WERI-Rb-1 (cell line): ENCODE data around the gene NCKIPSD.

Source experiments
- DNase-seq: peaks from one replicate; pipeline ENCODE4 v3.0.0-alpha.2; 2020
- H3K27ac ChIP-seq: fragments of 250-450 bp; sonication (Bioruptor Pico); 2 replicates; pipeline ENCODE4 v1.5.1; 2020; ENCODE audit warnings: mild to moderate bottlenecking, moderate library complexity
- H3K27me3 ChIP-seq: fragments of 250-450 bp; sonication (Bioruptor Pico); 2 replicates; pipeline ENCODE4 v1.5.1; 2021; ENCODE audit warnings: mild to moderate bottlenecking, low read depth, moderate library complexity; ENCODE audit not compliant: insufficient read depth, severe bottlenecking
- H3K36me3 ChIP-seq: fragments of 250-450 bp; sonication (Bioruptor Pico); 2 replicates; pipeline ENCODE4 v1.5.1; 2020; ENCODE audit warnings: mild to moderate bottlenecking, moderate library complexity
- H3K4me3 ChIP-seq: 2 replicates; pipeline ENCODE4 v1.5.1; 2011; ENCODE audit warnings: low read depth, mild to moderate bottlenecking, control low read depth, low read length
- H3K9me3 ChIP-seq: fragments of 250-450 bp; sonication (Bioruptor Pico); 2 replicates; pipeline ENCODE4 v1.5.1; 2021; ENCODE audit warnings: mild to moderate bottlenecking, moderate library complexity; ENCODE audit not compliant: severe bottlenecking
- TF ChIP-seq, protein P1 (sequence below): IDR thresholded peaks from 2 replicates; pipeline ENCODE4 v1.5.1; 2011; ENCODE audit warnings: low read depth, mild to moderate bottlenecking, control low read depth, inconsistent platforms, low read length

Gene NCKIPSD

DNA sequence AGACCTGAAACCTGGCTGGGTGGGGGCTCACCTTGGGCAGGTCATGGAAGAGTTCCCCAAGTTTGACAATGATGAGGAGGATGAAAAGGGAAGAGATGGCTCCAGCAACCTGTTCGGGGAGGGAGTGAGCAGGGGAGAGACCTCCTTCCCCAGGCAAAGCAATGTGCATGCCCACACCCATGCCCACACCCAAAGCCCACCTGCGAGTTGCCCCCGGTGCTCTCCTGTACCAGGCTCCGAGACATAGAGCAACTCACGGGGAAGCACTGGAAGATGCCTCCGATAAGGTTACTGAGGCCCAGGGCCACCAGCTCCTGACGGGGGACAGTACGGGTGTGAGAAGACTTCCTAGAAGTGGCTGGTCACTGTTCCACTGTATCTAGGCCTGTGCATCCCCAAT, 55.3 kb downstream of the NCKIPSD start:
- TF ChIP-seq, protein P1, sequence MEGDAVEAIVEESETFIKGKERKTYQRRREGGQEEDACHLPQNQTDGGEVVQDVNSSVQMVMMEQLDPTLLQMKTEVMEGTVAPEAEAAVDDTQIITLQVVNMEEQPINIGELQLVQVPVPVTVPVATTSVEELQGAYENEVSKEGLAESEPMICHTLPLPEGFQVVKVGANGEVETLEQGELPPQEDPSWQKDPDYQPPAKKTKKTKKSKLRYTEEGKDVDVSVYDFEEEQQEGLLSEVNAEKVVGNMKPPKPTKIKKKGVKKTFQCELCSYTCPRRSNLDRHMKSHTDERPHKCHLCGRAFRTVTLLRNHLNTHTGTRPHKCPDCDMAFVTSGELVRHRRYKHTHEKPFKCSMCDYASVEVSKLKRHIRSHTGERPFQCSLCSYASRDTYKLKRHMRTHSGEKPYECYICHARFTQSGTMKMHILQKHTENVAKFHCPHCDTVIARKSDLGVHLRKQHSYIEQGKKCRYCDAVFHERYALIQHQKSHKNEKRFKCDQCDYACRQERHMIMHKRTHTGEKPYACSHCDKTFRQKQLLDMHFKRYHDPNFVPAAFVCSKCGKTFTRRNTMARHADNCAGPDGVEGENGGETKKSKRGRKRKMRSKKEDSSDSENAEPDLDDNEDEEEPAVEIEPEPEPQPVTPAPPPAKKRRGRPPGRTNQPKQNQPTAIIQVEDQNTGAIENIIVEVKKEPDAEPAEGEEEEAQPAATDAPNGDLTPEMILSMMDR = no peak
- Histone ChIP-seq H3K36me3 (peaks cover 30% of the 10 kb centered on the region), H3K9me3 (no peaks in the 10 kb centered on the region), H3K4me3 (no peak overlapping the region), H3K27ac (no peak overlapping the region), H3K27me3 (no peaks in the 10 kb centered on the region)
- no peak for DNase-seq

DNA sequence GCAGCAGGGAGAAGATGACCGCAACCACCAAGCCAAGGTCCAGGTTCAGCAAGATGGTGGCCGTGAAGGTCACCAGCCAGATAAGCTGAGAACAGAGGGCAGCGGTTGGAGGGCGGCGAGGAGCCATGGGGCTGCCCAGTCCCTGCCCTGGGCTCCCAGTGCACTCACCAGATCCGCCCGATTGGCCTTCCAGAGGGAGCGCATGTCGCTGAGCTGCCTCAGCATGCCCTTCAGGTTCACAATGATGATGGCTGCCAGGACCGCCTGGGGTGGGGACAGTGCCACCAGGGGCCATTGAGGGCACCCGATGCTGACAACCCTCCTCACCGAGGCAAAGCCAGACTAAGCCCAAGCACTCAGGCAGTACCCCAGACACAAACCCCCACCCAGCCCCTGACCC, 55.8 kb downstream of the NCKIPSD start:
- no peak overlapping the region for H3K4me3 ChIP-seq
- TF ChIP-seq, protein P1 = no peak
- DNase-seq = no peak
- H3K9me3 ChIP-seq = no peaks in the 10 kb centered on the region
- peaks cover 35% of the 10 kb centered on the region for H3K36me3 ChIP-seq
- H3K27ac ChIP-seq = no peak overlapping the region
- H3K27me3 ChIP-seq = no peaks in the 10 kb centered on the region

DNA sequence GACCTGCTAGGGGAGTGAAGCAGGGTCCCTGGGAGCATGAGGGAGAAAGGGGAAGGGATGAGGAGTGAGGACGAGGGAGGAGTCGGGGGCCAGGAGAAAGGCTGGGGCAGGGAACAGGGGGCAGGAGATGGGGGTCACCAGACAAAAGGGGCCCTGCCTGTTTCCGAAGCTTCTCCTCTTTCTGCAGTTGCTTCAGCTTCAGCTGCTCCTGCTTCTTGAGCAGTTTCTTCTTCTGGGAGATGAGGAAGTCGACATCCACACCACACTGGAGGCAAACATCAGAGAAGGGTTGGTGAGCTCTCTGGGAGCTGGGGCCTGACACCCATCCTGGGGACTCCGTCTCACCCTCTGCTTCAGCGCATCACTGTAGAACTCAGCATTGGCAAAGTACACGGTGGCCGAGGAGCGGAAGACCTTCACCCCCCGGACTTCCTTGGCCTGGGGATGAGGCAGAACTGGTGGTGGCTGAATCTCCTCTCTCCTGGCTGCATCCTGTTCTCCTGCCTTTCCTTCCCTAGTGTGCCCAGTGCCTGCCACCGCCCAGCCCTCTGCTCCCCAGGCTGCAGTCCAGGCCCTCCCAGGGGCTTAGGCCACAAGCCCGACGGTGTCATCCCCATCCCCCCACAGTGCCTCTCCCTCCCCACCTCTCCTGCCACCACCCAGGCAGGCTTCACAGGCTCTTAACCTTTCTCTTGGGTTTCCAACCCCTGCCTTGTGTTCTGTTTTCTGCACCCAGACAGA, 57.3 kb downstream of the NCKIPSD start:
- H3K27me3 ChIP-seq = no peaks in the 10 kb centered on the region
- DNase-seq = no peak
- peaks cover 33% of the 10 kb centered on the region for H3K36me3 ChIP-seq
- no peak overlapping the region for H3K27ac ChIP-seq
- no peak overlapping the region for H3K4me3 ChIP-seq
- TF ChIP-seq, protein P1 = no peak
- no peaks in the 10 kb centered on the region for H3K9me3 ChIP-seq

DNA sequence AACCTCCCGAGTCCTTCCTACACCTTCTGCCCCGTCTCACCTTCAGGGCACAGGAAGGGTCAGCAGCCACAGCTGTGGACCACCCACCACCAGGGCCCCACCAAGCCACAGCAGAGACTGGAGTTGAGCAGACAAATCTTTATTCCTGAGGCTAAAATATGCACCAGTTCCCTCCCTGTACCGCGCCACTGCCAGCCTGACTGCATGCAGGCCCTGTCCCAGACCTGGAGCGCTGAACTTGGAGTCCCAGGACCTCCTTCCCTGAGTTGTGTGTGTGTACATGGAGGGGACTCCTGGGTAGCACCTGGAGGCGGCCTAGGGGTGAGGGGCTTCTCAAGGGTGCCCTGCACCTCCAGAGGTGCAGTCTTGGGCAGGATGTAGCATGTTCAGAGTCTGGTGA, 60.1 kb downstream of the NCKIPSD start:
- TF ChIP-seq, protein P1 = no peak
- Histone ChIP-seq H3K4me3 (no peak overlapping the region), H3K27ac (no peak overlapping the region), H3K27me3 (no peaks in the 10 kb centered on the region), H3K9me3 (no peaks in the 10 kb centered on the region), H3K36me3 (peaks cover 22% of the 10 kb centered on the region)
- no peak for DNase-seq

DNA sequence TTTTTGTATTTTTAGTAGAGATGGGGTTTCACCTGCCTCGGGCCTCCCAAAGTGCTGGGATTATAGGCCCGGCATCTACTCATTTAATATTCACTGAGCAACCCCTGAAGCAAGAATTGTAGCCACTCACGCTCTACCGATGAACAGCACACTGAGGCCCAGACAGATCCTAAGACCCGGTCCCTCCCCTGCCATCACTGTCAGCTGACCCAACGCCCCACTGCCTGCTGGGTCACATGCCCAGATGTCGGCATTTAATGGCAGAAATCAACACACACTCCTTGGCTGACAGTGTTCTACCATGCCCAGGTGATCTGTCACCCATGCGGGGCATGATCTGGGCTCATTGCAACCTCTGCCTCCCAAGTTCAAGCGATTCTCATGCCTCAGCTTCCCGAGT, 60.9 kb downstream of the NCKIPSD start:
- TF ChIP-seq, protein P1 = no peak
- no peaks in the 10 kb centered on the region for H3K9me3 ChIP-seq
- no peaks in the 10 kb centered on the region for H3K27me3 ChIP-seq
- peaks cover 28% of the 10 kb centered on the region for H3K36me3 ChIP-seq
- H3K27ac ChIP-seq = no peak overlapping the region
- no peak overlapping the region for H3K4me3 ChIP-seq
- DNase-seq = no peak
